ENCODE data around the gene SLC2A6. TPM values are rescaled to one million over a fixed set of nuclear protein-coding genes. Genes with fewer than 3 reads are reported as not detected.

The SLC2A6 gene
- total RNA-seq, 1 donor from 2014 or later, result 24.3 TPM

- DNase-seq (ENCODE audit: low read depth) (no peak), FAIRE-seq (no peak)
- Mint-ChIP-seq H3K4me1 (ENCODE audit: low read depth, unreplicated experiment) (no peaks in the 10 kb centered on the region), H3K36me3 (ENCODE audit: low read depth, unreplicated experiment) (peaks cover 4% of the 10 kb centered on the region), H3K27me3 (ENCODE audit: low read depth, unreplicated experiment) (no peaks in the 10 kb centered on the region), H3K9me3 (ENCODE audit: unreplicated experiment) (no peaks in the 10 kb centered on the region), H3K27ac (ENCODE audit: unreplicated experiment) (peak overlapping the region; percentile 86), H3K4me3 (ENCODE audit: unreplicated experiment) (peak overlapping the region; percentile 87)
- Histone ChIP-seq H3K79me2 (ENCODE audit: insufficient read depth, low read length) (no peaks in the 10 kb centered on the region), H3K9me3 (ENCODE audit: insufficient read depth, low read depth, low read length) (no peaks in the 10 kb centered on the region), H3K4me3 (ENCODE audit: insufficient read depth, low read depth, low read length) (peak overlapping the region; percentile 87), H3K9ac (ENCODE audit: low read length) (peak overlapping the region; percentile 95), H3K27me3 (ENCODE audit: insufficient read depth, low read length) (peaks cover 3% of the 10 kb centered on the region), H2AFZ (ENCODE audit: low read depth, low read length) (peak overlapping the region; percentile 37), H3K36me3 (ENCODE audit: insufficient read depth, low read length) (no peaks in the 10 kb centered on the region), H4K20me1 (ENCODE audit: insufficient read depth, low read length) (peaks cover 36% of the 10 kb centered on the region), H3K27ac (ENCODE audit: low read depth, low read length) (peak overlapping the region; percentile 85), H3K4me1 (ENCODE audit: insufficient read depth, low read length) (peaks cover 4% of the 10 kb centered on the region), H3K4me2 (ENCODE audit: low read length) (peak overlapping the region; percentile 98)
- no peak for TF ChIP-seq EZH2 (IDR thresholded peaks at IDR 0.05; ENCODE audit: insufficient read depth, low read length)
- no peak for TF ChIP-seq CTCF (IDR thresholded peaks at IDR 0.05; ENCODE audit: insufficient read depth, low read depth, low read length)
These were observed 18.3 kb downstream of the SLC2A6 start for GRCh38 chr9:133460405-133461175.

GRCh38 chr9:133459476-133460404 lies 19.2 kb downstream of the SLC2A6 start, which contains the start of gene CACFD1:
Gene CACFD1 (plus strand): TSS chr9:133459978. CDS start chr9:133460067, 89 bp downstream.
- Mint-ChIP-seq H3K27ac (ENCODE audit: unreplicated experiment) (peak within 1 kb of the TSS; percentile 86), H3K9me3 (ENCODE audit: unreplicated experiment) (no peaks in the 10 kb centered on the region), H3K4me3 (ENCODE audit: unreplicated experiment) (peak within 1 kb of the TSS; percentile 87), H3K4me1 (ENCODE audit: low read depth, unreplicated experiment) (no peaks in the 10 kb centered on the region), H3K36me3 (ENCODE audit: low read depth, unreplicated experiment) (peaks cover 4% of the 10 kb centered on the region), H3K27me3 (ENCODE audit: low read depth, unreplicated experiment) (no peaks in the 10 kb centered on the region)
- no peaks in the 10 kb centered on the region for H3K36me3 ChIP-seq (ENCODE audit: insufficient read depth, low read length)
- no peak for FAIRE-seq
- no peaks in the 10 kb centered on the region for H3K79me2 ChIP-seq (ENCODE audit: insufficient read depth, low read length)
- H3K4me2 ChIP-seq (ENCODE audit: low read length), result peak within 1 kb of the TSS; percentile 98
- H3K4me1 ChIP-seq (ENCODE audit: insufficient read depth, low read length), result peaks cover 4% of the 10 kb centered on the region
- H3K27me3 ChIP-seq (ENCODE audit: insufficient read depth, low read length), result peaks cover 3% of the 10 kb centered on the region
- H3K9me3 ChIP-seq (ENCODE audit: insufficient read depth, low read depth, low read length), result no peaks in the 10 kb centered on the region
- H4K20me1 ChIP-seq (ENCODE audit: insufficient read depth, low read length), result peaks cover 33% of the 10 kb centered on the region
- peak within 1 kb of the TSS; percentile 95 for H3K9ac ChIP-seq (ENCODE audit: low read length)
- H2AFZ ChIP-seq (ENCODE audit: low read depth, low read length), result peak within 1 kb of the TSS; percentile 98
- no peak for TF ChIP-seq CTCF (IDR thresholded peaks at IDR 0.05; ENCODE audit: insufficient read depth, low read depth, low read length)
- TF ChIP-seq EZH2 (IDR thresholded peaks at IDR 0.05; ENCODE audit: insufficient read depth, low read length), result no peak
- peak; percentile 80 for DNase-seq (ENCODE audit: low read depth)
- H3K27ac ChIP-seq (ENCODE audit: low read depth, low read length), result peak within 1 kb of the TSS; percentile 85
- H3K4me3 ChIP-seq (ENCODE audit: insufficient read depth, low read depth, low read length), result peak within 1 kb of the TSS; percentile 87

All from astrocyte (in vitro differentiated cells and primary cell).